Measurements from ENCODE around the gene TOP3A. TPM values are rescaled to one million over a fixed set of nuclear protein-coding genes. Genes with fewer than 3 reads are reported as not detected.

The TOP3A gene, protein sequence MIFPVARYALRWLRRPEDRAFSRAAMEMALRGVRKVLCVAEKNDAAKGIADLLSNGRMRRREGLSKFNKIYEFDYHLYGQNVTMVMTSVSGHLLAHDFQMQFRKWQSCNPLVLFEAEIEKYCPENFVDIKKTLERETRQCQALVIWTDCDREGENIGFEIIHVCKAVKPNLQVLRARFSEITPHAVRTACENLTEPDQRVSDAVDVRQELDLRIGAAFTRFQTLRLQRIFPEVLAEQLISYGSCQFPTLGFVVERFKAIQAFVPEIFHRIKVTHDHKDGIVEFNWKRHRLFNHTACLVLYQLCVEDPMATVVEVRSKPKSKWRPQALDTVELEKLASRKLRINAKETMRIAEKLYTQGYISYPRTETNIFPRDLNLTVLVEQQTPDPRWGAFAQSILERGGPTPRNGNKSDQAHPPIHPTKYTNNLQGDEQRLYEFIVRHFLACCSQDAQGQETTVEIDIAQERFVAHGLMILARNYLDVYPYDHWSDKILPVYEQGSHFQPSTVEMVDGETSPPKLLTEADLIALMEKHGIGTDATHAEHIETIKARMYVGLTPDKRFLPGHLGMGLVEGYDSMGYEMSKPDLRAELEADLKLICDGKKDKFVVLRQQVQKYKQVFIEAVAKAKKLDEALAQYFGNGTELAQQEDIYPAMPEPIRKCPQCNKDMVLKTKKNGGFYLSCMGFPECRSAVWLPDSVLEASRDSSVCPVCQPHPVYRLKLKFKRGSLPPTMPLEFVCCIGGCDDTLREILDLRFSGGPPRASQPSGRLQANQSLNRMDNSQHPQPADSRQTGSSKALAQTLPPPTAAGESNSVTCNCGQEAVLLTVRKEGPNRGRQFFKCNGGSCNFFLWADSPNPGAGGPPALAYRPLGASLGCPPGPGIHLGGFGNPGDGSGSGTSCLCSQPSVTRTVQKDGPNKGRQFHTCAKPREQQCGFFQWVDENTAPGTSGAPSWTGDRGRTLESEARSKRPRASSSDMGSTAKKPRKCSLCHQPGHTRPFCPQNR
- 19.7 and 22.4 TPM in 2 replicates for total RNA-seq

DNA sequence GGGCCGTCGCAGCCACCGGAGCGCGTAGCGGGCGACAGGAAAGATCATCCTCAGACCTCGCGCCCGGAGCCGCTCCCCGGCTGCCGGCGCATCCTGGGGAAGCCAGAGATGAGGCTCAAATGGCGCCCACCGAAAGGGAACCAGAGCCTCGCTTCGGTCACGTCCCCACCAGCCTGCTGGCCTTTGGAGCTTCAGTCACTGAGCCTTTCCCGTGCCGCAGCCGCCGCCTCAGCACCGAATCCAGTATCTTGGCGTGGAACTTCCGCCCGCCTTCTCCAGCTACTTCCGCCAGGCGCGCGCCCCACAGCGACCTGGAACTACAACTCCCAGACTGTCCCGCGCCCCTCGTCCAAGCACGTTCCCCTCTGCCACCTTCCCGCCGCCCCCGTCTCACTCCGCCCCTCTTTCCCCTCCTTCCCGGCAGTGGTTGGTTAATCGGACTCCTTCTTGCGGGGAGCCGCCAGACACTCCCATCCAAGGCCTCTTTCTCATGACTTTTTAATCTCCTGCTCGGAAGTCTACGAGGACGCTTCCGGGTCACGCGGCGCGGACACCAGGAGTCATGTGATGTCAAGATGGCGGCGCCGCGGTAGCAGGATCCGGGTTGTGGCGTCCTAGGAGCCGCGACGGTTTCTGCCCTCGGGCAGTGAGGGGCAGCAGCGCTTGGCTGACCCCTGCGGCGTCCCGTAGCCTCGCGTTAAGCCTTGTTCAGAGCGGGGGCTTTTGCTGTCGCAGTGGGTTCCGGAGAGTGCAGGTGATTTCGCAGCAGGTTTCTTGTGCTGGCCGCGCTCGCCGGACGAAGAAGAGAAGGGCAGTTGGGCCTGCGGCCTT lies at the start of gene TOP3A, which contains the start of gene SMCR8:
TOP3A (minus strand) TSS at position 264 of the 831 bp plus-strand sequence; CDS start at position 48, 216 bp downstream.
SMCR8 (plus strand) TSS at position 563 of the 831 bp plus-strand sequence. CDS start 497 bp downstream, outside the sequence.

DNA sequence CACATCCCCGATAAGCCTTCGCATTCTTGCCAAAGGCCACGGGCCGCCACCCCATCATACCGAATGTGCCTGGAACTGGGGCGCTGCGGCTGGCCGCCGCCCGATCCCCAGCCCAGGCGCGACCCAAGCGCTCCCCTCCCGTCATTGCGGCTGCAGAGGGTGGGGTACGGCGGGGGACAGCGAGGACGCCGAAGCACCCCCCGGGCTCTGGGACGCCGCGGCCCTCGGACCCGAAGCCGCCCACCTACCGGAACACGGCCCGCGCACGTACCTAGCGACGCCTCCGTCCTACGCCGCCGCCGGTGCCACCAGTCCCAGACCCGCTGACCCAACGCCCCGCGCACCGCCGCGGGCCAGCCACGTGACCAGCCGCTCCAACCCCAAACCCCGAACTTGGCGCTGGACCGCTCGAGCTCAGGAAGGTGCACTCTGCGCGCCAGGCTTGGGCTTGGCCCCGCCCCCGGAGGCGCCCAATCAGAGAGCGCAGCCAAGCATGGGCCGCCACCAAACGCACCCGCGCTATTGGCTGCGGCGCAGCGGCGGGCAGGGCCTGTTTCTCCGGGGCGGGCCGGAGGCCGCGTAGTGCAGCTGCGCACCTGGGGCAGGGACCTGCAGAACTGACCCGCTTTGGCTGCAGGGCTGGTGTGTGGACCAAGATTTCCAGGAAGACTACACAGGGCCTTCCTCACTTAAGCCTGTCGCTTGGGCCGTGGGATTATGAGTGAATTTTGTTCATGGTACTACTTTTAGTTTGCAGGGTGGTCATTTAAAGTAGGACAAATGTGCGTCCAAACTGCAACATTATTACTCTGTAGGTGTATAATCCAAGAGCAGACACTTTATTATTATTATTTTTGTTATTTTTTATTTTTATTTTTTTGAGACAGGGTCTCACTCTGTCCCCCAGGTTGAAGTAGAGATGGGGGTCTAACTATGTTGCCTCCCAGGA lies 48.6 kb upstream of the TOP3A start, which contains the start of gene SHMT1:
SHMT1 (minus strand) TSS at position 450 of the 949 bp plus-strand sequence. CDS start 7,569 bp downstream, outside the sequence.

DNA sequence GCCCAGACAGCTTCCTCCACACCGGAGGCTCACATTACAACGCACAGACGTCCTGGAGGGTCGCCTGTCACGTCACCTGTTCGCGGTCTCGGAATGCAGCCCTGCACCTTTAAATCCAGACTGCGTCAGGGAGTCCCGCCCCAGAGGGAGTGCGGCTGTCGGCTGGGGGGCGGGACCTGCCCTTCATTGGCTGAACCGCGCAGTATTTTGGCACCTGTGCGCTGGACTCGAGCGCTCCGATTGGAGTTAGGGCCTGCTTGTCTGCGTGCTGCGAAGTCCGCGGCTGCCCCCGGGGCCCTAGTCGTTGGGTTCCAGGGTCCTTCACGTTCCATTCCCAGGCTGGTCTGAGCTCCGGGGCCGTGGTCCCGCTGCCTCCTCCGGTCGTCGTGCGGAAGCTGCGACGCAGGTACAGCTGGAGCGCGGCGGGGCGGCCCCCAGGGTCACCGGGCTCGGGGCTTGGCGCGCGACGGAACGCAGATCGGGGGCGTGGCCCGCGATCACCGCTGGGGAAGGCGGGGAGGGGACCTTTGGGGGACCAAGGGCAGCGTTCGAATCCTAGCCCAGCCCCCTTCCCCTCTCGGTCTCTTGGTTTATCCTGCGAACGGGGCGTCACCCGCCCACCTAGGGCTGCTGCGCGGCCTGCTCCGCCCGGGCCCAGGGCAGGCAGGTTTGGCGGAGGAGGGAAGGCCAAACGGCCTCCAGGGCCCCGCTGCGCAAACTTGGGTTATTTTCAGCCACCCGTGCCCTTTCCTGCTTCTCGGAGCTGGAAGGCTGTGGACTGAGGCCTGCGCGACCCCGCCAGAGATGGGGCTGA lies 54.3 kb downstream of the TOP3A start, which contains the start of gene MIEF2:
MIEF2 (plus strand) TSS at position 331 of the 814 bp plus-strand sequence. CDS start 2,059 bp downstream, outside the sequence.

DNA sequence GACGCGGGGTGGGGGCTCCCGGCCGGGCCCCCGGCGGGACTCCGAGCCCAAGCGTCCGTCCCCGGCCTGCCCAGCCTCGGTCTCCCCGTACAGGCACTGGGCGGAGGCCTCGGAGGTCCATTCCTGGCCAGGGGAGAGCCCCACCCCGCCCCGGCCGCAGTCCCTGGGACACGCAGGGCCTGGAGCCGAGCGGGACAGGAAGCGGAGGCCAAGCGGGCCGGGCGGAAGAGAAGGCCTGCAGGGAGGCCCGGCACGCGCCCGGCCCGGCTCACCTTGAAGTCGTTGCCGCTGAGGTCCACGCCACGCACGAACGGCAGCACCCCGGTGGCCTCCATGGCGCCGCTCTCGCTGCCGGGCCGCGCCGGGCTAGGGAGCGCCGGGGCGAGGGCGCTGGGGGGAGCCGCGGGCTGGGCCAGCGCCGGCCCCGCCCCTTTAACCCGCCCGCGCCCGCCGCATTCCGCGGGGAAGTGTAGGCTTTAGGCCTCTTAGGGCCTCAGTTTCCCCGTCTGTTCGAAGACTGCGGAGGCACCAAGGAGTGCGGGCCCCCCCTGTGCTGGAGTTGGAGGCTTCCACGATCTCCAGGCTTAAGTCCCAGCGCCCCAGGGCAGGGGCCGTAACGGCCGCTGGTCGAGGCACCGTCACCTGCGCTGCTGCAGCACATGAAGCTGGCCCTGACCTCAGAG lies 56.3 kb downstream of the TOP3A start, which contains the start of gene FLII:
FLII (minus strand) TSS at position 383 of the 683 bp plus-strand sequence; CDS start at position 335, 48 bp downstream.

DNA sequence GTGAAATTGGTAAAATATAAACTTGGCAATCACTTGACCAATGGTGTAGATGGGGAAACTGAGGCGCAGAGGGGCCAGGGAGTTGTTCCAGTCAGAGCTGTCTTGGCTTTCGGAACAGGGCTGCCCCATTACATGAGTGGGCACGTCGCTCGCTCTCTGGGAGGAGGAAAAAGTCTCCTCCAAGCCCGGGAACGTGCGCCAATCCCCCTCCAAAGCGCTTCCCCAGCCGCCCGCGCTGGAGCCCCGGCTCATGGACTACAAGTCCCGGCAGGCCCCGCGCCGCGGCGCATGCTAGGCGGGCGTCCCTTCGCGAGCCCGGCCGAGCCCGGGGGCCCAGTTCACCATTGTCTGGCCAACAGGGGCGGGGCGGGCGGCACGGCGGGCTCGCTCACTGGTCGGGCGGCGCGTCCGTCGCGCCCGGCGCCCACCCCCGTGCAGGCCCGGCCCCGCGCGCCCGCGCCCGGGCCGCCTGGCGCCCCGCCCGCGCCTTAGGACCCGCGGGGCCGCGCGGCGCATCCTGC lies 89.6 kb downstream of the TOP3A start, which contains the start of gene LLGL1:
LLGL1 (plus strand) TSS at position 515 of the 521 bp plus-strand sequence. CDS start 48 bp downstream, outside the sequence.

Other genes with a start within 250 kb of the TOP3A start
- 37.8 and 44.0 TPM in 2 replicates for gene DRG2, start 227.0 kb downstream of the TOP3A start, total RNA-seq
- 0.26 and 1.6 TPM in 2 replicates for gene MYO15A, start 206.2 kb downstream of the TOP3A start, total RNA-seq
- 95.8 and 104 TPM in 2 replicates for gene ALKBH5, start 131.2 kb downstream of the TOP3A start, total RNA-seq
- 45.4 and 50.0 TPM in 2 replicates for gene LLGL1, start 89.4 kb downstream of the TOP3A start, total RNA-seq
- gene FLII, start 56.3 kb downstream of the TOP3A start, total RNA-seq = 172 and 224 TPM in 2 replicates
- gene MIEF2, start 54.3 kb downstream of the TOP3A start, total RNA-seq = 10.5 and 13.7 TPM in 2 replicates
- gene SMCR8, start 299 bp upstream of the TOP3A start, total RNA-seq = 9.3 and 12.5 TPM in 2 replicates
- 15.0 and 15.2 TPM in 2 replicates for gene SHMT1, start 48.6 kb upstream of the TOP3A start, total RNA-seq
- gene EVPLL, start 62.8 kb upstream of the TOP3A start, total RNA-seq = 0.08 TPM in 1 of 2 replicates, not detected in the other
- not detected in 2 replicates for gene LGALS9C, start 161.8 kb upstream of the TOP3A start, total RNA-seq